Ureter (tissue), 1 donor: ENCODE data around the gene KRT12. TPM values are rescaled to one million over a fixed set of nuclear protein-coding genes. Genes with fewer than 3 reads are reported as not detected.

Experiments
- DNase-seq: peaks from one replicate; pipeline ENCODE4 v3.0.0-alpha.2; 2020; ENCODE audit warnings: low spot score
- total RNA-seq: library from RNA; stranded (reverse); gene quantifications from one replicate; pipeline ENCODE4 v1.2.4, GENCODE V29; 2023
- donor health status: DM: yes; HTN: yes; CAD: no.

The KRT12 gene
- not detected for total RNA-seq

GRCh38 chr17:40866838-40867237 lies at the start of gene KRT12:
Gene KRT12 (minus strand): TSS chr17:40867223. CDS start chr17:40867186, 37 bp downstream.
- no peak for DNase-seq

DNA sequence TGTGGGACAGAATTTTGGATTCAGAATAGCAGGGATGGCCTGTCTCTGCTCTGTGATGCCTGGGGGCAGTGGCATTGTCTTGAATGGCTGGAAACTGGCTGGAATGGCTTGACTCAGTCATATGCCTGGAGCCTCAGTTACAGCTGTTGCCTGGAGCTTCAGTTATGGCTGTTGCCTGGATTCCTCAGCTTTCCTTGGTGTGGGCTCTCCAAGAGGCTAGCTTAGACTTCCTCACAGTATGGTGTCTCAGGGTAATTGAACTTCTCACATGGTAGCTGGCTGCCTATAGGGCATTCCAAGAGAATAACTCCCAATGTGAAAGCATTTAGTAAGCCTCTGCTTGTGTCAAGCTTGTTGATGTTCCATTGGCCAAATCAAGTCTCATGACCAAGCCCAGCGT lies 49.3 kb upstream of the KRT12 start:
- no peak for DNase-seq

DNA sequence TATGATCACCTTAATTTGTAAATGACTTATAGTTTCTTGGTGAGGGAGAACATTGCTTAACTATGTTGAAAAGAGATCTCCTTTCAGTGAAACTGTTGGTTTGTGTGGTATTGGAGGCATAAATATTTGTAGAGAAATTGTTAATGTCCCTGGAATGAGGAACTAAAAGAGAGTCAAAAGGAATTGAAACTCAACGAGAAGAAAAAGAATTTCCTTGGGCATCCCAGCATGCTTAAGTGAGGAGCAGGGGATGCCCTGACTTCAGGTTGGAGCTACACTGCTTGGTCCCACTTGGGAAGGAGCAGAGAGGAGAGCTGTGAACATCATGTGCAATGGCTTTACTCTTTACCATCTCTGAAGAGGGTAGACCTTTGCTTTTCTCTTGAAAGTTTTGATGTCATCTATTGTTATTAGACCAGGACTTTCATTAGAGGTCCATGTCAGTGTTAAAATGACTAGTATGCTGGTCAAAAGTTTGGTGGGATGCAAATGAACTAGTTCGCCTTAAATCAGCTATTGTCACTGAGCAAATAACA lies 48.8 kb upstream of the KRT12 start:
- DNase-seq = no peak

- no peak for DNase-seq
Observed at GRCh38 chr17:40915199-40915661, 48.2 kb upstream of the KRT12 start.

GRCh38 chr17:40914075-40914855 lies 47.2 kb upstream of the KRT12 start:
- DNase-seq = no peak

GRCh38 chr17:40912486-40913210 lies 45.6 kb upstream of the KRT12 start:
- DNase-seq = no peak

GRCh38 chr17:40910441-40910841 lies 43.4 kb upstream of the KRT12 start:
- no peak for DNase-seq

- DNase-seq = no peak
Observed at GRCh38 chr17:40909755-40910154, 42.7 kb upstream of the KRT12 start.

DNA sequence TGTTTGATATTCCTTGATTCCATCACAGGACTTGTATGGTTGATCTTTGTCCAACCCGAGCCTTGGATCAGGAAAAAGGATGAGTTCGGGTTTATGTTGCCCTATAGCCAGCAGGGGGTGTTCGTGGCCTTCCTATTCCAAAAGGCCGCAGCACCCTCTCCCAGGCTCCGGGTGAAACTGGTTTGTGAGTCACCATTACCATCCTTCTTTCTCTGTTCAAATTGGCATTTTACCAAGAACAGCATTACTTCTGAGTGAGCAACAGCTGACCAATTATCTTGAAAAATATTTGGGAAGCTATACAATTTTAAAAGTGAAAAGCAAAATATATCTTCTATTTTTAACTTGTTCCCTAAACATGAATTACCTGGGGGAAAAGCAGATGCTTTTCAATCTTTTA lies 42.3 kb upstream of the KRT12 start:
- DNase-seq = peak; percentile 92

DNA sequence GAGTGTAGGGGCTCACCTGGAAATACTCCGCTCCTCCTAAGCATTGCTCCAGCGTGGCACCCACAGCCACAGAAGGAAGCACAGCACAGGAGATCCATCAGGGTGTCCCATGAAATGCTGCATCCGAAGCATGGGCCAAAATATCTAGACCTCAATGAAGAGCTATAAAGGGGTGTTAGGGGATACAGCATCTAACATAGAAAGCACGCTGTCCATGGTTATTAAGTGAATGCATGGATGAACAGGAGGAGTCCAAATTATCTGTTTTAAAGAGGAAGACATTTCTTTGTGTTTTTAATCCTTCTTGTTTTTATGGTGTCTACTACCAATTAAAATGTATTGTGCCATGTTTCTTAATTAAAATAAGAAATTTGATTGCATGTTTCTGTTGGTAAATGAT lies 39.6 kb upstream of the KRT12 start:
- DNase-seq = no peak

GRCh38 chr17:40905370-40905769 lies 38.3 kb upstream of the KRT12 start:
- DNase-seq = no peak

DNA sequence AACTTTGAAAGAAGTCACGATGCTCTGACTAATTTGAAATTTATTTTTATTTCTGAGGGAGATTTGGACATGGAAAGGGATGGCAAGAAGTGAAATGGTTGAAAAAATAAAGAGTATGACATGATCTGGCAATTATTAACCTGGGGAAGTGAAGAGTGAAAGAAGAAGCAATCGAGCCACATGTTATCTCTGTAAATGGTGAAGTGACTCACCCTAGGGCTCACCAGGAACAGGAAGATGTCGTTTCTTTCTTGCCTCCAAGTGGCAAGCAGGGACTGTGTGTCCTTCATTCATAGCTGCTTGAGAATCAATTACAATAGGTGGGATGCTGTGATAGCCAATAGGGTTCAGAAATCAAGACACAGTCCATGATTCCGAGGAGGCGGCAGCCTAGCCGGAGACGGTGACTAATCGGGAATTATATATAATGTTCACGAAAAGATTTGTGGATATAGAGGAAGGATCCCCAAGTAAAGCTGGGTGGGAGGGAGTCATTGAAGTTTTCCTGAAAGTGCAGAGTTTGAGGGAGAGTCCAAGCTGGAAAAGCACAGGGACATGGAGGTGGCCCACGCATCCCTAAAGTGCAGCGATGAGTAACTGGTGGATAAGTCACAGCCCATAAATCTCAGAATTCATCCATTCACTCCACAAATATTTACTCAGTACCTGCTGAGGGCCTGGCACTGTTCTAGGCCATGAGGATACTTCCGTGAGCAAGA lies 36.3 kb upstream of the KRT12 start:
- DNase-seq = no peak

DNA sequence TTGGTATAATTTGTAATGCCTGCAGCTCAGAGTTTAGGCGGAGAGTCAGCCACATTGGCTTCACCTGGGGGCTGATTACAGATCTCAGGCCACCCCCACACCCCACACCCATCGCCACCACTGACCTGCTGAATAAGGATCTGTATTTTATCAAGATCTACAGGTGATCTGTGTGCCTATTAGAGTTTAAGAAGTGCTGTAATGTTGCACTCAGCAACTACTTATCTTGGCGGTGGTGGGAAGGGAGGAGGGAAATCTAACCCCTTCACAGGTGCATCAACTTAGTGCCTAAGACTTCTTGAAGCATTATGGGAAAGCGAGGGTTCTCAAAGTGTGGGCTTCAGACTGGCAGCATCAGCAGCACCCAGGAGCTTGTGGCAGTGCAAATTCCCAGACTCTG lies 35.5 kb upstream of the KRT12 start:
- no peak for DNase-seq

DNA sequence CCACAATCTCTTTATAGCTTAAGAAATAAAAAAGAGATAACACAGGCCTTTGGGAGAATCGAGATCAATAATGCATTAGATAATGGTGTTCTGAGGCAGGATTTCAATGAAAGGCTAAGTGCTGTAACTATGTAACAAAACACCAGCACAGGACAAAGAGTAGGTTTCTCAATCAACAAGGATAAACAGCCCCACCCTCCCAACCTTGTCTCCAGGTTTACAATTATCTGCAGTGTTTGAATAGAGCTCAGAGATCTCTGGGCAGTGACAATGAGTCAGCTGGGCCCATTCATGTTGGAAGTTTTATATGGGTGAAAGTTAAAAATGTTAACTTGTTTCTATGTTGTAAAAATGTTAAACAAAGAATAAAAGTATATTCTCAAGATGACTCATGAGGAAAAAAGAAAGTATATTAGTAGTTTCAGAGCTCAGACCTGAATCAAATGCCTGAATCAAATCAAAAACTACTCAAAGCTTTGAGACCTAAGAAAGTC lies 35.0 kb upstream of the KRT12 start:
- DNase-seq = no peak

- no peak for DNase-seq
Observed at GRCh38 chr17:40900809-40901356, 33.9 kb upstream of the KRT12 start.

DNA sequence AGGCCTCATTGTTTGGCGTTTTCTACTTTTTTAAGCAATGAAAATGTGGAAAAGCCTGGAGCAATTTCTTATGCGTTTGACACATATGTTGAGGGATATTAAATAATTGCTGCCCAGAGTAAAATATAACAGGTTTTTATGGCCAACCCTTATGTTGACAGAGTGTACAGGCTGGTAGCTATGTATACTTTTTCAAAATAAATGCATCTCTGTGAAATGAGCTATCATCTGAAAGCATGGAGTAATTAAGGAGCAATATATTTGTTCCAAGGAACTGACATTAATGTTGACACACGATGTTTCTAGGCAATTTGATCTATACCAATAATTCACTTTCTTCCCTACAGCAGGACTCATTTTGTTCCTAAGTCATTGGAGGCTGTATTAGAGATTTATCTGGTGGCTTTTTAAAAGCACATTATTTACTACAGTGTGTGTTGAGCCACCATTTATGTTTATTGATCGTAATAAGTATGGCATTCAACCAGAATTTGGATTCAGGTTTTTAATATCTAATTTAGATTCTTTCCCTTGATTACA lies 30.0 kb upstream of the KRT12 start:
- no peak for DNase-seq

GRCh38 chr17:40895106-40895730 lies 28.2 kb upstream of the KRT12 start:
- no peak for DNase-seq

DNA sequence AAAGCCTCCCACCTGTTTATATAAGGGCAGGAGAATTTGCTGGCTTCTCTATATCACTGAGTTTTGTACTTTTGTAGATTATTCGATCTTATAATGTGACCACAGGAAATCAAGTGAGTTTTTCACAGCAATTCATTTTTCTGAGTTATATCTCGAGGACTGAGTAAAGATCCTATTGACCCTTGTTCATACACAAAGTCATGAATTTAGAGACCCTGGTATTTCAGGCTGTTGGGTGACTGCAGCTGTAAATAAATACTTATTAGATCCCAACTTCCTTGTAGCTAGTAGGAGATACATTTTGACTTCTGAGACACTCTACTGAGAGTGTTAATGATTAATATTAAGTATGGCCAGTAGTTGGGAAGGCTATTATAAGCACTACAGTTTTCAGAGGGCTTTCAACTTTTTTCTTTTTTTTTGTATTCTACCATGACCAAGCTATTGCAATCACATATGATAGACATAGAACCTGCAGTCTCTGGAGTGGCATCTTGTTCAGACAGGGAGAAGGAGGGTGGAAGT lies 21.2 kb upstream of the KRT12 start:
- DNase-seq = no peak

DNA sequence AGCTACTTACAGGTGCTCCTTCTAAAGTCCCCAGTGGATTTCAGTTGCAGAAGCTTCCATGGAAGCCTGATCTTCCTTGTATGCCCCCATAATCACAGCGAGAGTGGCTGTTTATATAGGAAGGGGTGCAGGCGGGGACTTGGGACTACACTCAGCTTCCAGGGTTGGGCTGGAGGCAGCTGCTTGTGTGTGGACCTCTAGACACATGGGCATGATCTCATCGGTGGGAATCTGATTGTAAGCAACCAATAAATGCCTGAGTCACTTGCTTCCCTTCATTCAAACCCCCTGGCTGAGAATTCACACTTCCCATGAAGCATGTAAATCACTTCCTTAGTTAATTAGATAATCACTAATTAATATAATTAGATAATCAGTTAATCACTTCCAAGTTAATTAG lies 19.1 kb upstream of the KRT12 start:
- DNase-seq = no peak

DNA sequence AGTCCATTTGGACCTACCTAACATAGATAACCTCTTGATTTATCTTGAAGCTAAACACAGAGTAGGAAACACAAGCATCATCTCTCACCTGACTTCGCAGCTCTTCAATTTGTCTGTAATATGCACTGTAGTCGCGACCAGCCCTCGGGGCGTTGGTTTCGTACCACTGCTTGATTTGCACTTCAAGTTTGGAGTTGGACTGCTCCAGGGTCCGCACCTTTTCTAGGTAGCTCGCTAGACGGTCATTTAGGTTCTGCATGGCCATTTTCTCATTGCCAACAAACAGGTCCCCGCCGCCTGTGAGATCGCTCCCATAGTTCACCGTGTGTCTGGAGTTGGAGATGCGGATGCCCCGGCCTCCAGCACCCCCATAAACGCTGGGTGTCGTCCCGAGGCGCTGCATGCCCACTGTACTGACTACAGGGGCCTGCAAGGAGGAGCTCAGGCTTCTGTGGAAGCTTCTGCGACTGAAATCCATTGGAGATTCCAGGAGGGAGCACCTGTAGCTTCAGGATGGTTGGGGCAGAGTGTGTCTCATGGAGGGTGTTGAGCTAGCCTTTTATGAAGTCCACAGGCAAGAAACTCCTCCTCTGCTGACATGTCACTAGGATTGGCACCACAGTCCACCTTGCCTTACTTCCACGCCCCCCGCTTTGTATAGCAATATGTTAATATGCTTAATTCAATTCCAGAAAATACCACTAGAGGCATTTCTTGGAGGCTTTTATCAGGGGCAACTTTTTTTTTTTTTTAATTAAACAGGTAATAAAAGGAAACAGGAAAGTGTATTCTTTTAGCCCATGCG lies 17.9 kb upstream of the KRT12 start, which contains the start of gene KRT20:
Gene KRT20 (minus strand): TSS at position 535 of the 805 bp plus-strand sequence. CDS start 57 bp downstream, at position 478.
- no peak for DNase-seq
